Esophagus squamous epithelium (tissue), 4 donors: Measurements from ENCODE around the gene PLEKHA5.

Source experiments
- POLR2A ChIP-seq, 4 donors: fragments of 450-650 bp; IDR thresholded peaks; one replicate each; pipeline ENCODE4 v1.6.1; 2017; ENCODE audit warnings: antibody characterized with exemption in 4 of 4, mild to moderate bottlenecking in 4 of 4, moderate library complexity in 3 of 4
- TF ChIP-seq, protein P1 (sequence below), 6 experiments: fragments of 450-650 bp in 4 of 6; fragments of 200-600 bp in 2 of 6; sonication (generic) in 2 of 6; IDR thresholded peaks; one replicate each; pipeline ENCODE4 v1.5.1; 2016 to 2019; ENCODE audit warnings: antibody characterized with exemption in 6 of 6, mild to moderate bottlenecking in 4 of 6, moderate library complexity in 4 of 6

GRCh38 chr12:19248929-19249602 is 119.5 kb downstream of the PLEKHA5 start:
- TF ChIP-seq, protein P1, sequence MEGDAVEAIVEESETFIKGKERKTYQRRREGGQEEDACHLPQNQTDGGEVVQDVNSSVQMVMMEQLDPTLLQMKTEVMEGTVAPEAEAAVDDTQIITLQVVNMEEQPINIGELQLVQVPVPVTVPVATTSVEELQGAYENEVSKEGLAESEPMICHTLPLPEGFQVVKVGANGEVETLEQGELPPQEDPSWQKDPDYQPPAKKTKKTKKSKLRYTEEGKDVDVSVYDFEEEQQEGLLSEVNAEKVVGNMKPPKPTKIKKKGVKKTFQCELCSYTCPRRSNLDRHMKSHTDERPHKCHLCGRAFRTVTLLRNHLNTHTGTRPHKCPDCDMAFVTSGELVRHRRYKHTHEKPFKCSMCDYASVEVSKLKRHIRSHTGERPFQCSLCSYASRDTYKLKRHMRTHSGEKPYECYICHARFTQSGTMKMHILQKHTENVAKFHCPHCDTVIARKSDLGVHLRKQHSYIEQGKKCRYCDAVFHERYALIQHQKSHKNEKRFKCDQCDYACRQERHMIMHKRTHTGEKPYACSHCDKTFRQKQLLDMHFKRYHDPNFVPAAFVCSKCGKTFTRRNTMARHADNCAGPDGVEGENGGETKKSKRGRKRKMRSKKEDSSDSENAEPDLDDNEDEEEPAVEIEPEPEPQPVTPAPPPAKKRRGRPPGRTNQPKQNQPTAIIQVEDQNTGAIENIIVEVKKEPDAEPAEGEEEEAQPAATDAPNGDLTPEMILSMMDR (IDR thresholded peaks at IDR 0.05), result no peak
- TF ChIP-seq POLR2A (IDR thresholded peaks at IDR 0.05), result no peak
